ENCODE results near the gene PCBD1.

GRCh38 chr10:70858759-70859158 is 29.6 kb downstream of the PCBD1 start:
- TF ChIP-seq TEAD4 (IDR thresholded peaks at IDR 0.05): no peak
- no peak for TF ChIP-seq MAX (IDR thresholded peaks at IDR 0.05)
- TF ChIP-seq ZBTB7A (IDR thresholded peaks at IDR 0.05; ENCODE audit: low read depth): no peak
- no peak for TF ChIP-seq EGR1 (IDR thresholded peaks at IDR 0.05)
- TF ChIP-seq REST (IDR thresholded peaks at IDR 0.05; ENCODE audit: low read depth): no peak
- no peak for TF ChIP-seq EP300 (IDR thresholded peaks at IDR 0.05; ENCODE audit: borderline replicate concordance)
- no peak for TF ChIP-seq FOXM1 (IDR thresholded peaks at IDR 0.05; ENCODE audit: borderline replicate concordance, low read depth)
- TF ChIP-seq RAD21 (IDR thresholded peaks at IDR 0.05; ENCODE audit: low read depth): no peak
